HG03342 (cell line): ENCODE measurements around the gene RGR.

Experiments used
- ATAC-seq: cut with Tn5 transposase; IDR thresholded peaks from one replicate; pipeline ENCODE4 v1.9.1; 2021; ENCODE audit warnings: mild to moderate bottlenecking, moderate library complexity; ENCODE audit not compliant: unreplicated experiment

Gene RGR

GRCh38 chr10:84217746-84218145 lies 27.1 kb upstream of the RGR start:
- no peak for ATAC-seq

- no peak for ATAC-seq
Measured at GRCh38 chr10:84221916-84222315, 22.9 kb upstream of the RGR start.

GRCh38 chr10:84224411-84225028 lies 20.3 kb upstream of the RGR start:
- ATAC-seq, result no peak

- ATAC-seq, result no peak
Measured at GRCh38 chr10:84225427-84226173, 19.3 kb upstream of the RGR start, which contains the start of gene LRIT2. LRIT2 (minus strand) TSS chr10:84225544; CDS start chr10:84225520, 24 bp downstream.

- no peak for ATAC-seq
Measured at GRCh38 chr10:84226616-84227015, 18.2 kb upstream of the RGR start.

GRCh38 chr10:84227810-84228209 lies 17.0 kb upstream of the RGR start:
- no peak for ATAC-seq

GRCh38 chr10:84230359-84230758 lies 14.5 kb upstream of the RGR start:
- no peak for ATAC-seq

GRCh38 chr10:84232376-84232775 lies 12.5 kb upstream of the RGR start:
- no peak for ATAC-seq

GRCh38 chr10:84233940-84234339 lies 10.9 kb upstream of the RGR start:
- no peak for ATAC-seq

- no peak for ATAC-seq
Measured at GRCh38 chr10:84234479-84234878, 10.4 kb upstream of the RGR start.

- ATAC-seq, result no peak
Measured at GRCh38 chr10:84235096-84235495, 9.8 kb upstream of the RGR start.

GRCh38 chr10:84236807-84237198 lies 8.1 kb upstream of the RGR start:
- no peak for ATAC-seq

GRCh38 chr10:84237199-84238051 lies 7.4 kb upstream of the RGR start:
- ATAC-seq, result no peak

GRCh38 chr10:84238909-84239308 lies 5.9 kb upstream of the RGR start:
- no peak for ATAC-seq

GRCh38 chr10:84241185-84241790 lies 3.6 kb upstream of the RGR start, which contains the start of gene LRIT1:
LRIT1 (minus strand) TSS chr10:84241546; CDS start chr10:84241439, 107 bp downstream.
- no peak for ATAC-seq

- no peak for ATAC-seq
Measured at GRCh38 chr10:84243759-84244158, 1.1 kb upstream of the RGR start.

GRCh38 chr10:84247496-84247895 lies 2.6 kb downstream of the RGR start:
- no peak for ATAC-seq

- no peak for ATAC-seq
Measured at GRCh38 chr10:84248794-84249193, 3.9 kb downstream of the RGR start.

- ATAC-seq, result no peak
Measured at GRCh38 chr10:84254552-84255478, 10.0 kb downstream of the RGR start.
